Stimulated activated naive CD4-positive, alpha-beta T cell (primary cell): ENCODE data around the gene TMEM167B.
"Not testable (repeated sequence)": the region's sequence is repeated elsewhere in the genome, so short reads cannot be mapped to it uniquely, and the experiment has no call there.

ENCODE experiments used
- DNase-seq, 6 experiments: peaks; one replicate each; lab custom pipeline; 2025; lab: John Stamatoyannopoulos, UW

Gene TMEM167B

GRCh38 chr1:109113590-109114341, 23.2 kb downstream of the TMEM167B start, which contains the start of gene ELAPOR1:
Gene ELAPOR1 (plus strand): TSS chr1:109114115. CDS start chr1:109114184, 69 bp downstream.
- peak; percentile 77 to 87 (median 86) for DNase-seq

- DNase-seq, result no peak
Observed at GRCh38 chr1:109114342-109114674, 23.7 kb downstream of the TMEM167B start.

GRCh38 chr1:109115685-109116084, 25.1 kb downstream of the TMEM167B start:
- DNase-seq, result no peak

GRCh38 chr1:109116286-109116685, 25.7 kb downstream of the TMEM167B start:
- no peak for DNase-seq

GRCh38 chr1:109118089-109118488, 27.5 kb downstream of the TMEM167B start:
- DNase-seq, result no peak

GRCh38 chr1:109120356-109120755, 29.8 kb downstream of the TMEM167B start:
- DNase-seq, result no peak

- DNase-seq, result no peak
Observed at GRCh38 chr1:109131059-109131458, 40.5 kb downstream of the TMEM167B start.

GRCh38 chr1:109131800-109132199, 41.2 kb downstream of the TMEM167B start:
- no peak for DNase-seq

- DNase-seq, result no peak
Observed at GRCh38 chr1:109133002-109133706, 42.6 kb downstream of the TMEM167B start.

GRCh38 chr1:109133815-109134214, 43.3 kb downstream of the TMEM167B start:
- DNase-seq, result no peak

GRCh38 chr1:109134423-109134822, 43.9 kb downstream of the TMEM167B start:
- DNase-seq, result peak in 1 of 6 experiments; percentile 4

- DNase-seq, result no peak
Observed at GRCh38 chr1:109135940-109136339, 45.4 kb downstream of the TMEM167B start.

- no peak for DNase-seq
Observed at GRCh38 chr1:109136766-109137165, 46.2 kb downstream of the TMEM167B start.

- no peak for DNase-seq
Observed at GRCh38 chr1:109137958-109138357, 47.4 kb downstream of the TMEM167B start.

GRCh38 chr1:109138358-109138757, 47.8 kb downstream of the TMEM167B start:
- no peak for DNase-seq

- DNase-seq, result no peak
Observed at GRCh38 chr1:109140392-109140791, 49.8 kb downstream of the TMEM167B start.

GRCh38 chr1:109142260-109142659, 51.7 kb downstream of the TMEM167B start:
- DNase-seq, result no peak

- DNase-seq, result not testable (repeated sequence)
Observed at GRCh38 chr1:109142725-109143124, 52.2 kb downstream of the TMEM167B start.
